ENCODE results near the gene ENG. TPM values are rescaled to one million over a fixed set of nuclear protein-coding genes. Genes with fewer than 3 reads are reported as not detected.

Gene ENG
- total and polyA plus RNA-seq, 2 of the 8 experiments (the other 6 are each of a cell fraction or from before 2014, with no cell fraction given) = 1.8 to 4.4 TPM

DNA sequence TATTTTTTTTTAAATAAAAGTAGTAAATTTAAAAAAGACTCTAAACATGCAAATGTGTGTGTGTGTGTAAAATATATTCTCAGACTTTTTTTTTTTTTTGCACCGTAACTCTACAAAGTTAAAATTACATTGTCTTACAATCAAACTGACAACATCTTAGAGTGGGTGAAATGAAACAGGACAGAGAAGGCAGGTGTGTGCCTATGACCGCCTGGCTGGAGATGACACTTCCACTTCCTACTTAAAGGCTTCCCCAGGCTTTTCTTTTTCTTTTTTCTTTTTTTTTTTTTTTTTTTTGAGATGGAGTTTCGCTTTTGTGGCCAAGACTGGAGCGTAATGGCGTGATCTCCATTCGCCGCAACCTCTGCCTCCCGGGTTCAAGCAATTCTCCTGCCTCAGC, 25.7 kb upstream of the ENG start:
- H2AK5ac ChIP-seq (ENCODE audit: low read depth, low read length) = no peak overlapping the region
- H3K14ac ChIP-seq (ENCODE audit: insufficient read length) = no peak overlapping the region
- no peak overlapping the region for H4K91ac ChIP-seq (replicated peaks; ENCODE audit: insufficient read length, low read length)
- no peak overlapping the region for H2BK20ac ChIP-seq (ENCODE audit: low read length)
- H2BK15ac ChIP-seq (ENCODE audit: low read length) = no peak overlapping the region
- H3K27ac ChIP-seq (ENCODE audit: low read depth, low read length) = no peak overlapping the region
- no peak overlapping the region for H4K5ac ChIP-seq (ENCODE audit: insufficient read length, low read depth, low read length)
- no peak overlapping the region for H3K18ac ChIP-seq (ENCODE audit: extremely low read depth, low read length)
- DNase-seq (ENCODE audit: low read depth in 1 of 2, low spot score in 2 of 2) = no peak
- peaks cover 0 to 1% of the 10 kb centered on the region in 2 experiments for H4K20me1 ChIP-seq (replicated peaks in 1 of 2; ENCODE audit: control insufficient read depth in 1 of 2, insufficient read depth in 2 of 2, low read length in 2 of 2)
- no peak overlapping the region for H2BK120ac ChIP-seq (replicated peaks; ENCODE audit: low read depth, low read length)
- H3K36me3 ChIP-seq (ENCODE audit: control insufficient read depth in 2 of 4, insufficient read depth in 4 of 4, low read length in 3 of 4) = peaks cover 0 to 3% (median 0%) of the 10 kb centered on the region in 4 experiments; a peak in 2 of 8 replicates
- no peak overlapping the region for H3K4me3 ChIP-seq (ENCODE audit: extremely low read depth in 1 of 4, insufficient read depth in 2 of 4, low read depth in 3 of 4, low read length in 4 of 4)
- H3K4me1 ChIP-seq (replicated peaks in 1 of 4; ENCODE audit: control insufficient read depth in 3 of 4, insufficient read depth in 4 of 4, low read length in 3 of 4) = peaks cover 0 to 10% (median 7%) of the 10 kb centered on the region in 4 experiments; a peak in 6 of 7 replicates
- WGBS, 2 experiments (ENCODE audit: extremely low coverage in 1 of 2, insufficient coverage in 1 of 2, insufficient read length in 1 of 2, insufficient replicate concordance in 2 of 2, low coverage in 1 of 2, low lambda C conversion rate in 2 of 2, missing lambda C conversion rate in 1 of 2) = 91% methylated on average over 7 of the region's 8 CpGs; no CpG with 5 or more reads in 1 of the 2 experiments
- no peak overlapping the region for H2AFZ ChIP-seq (ENCODE audit: low read length)
- H3K4ac ChIP-seq (replicated peaks; ENCODE audit: insufficient read length, low read depth, low read length) = no peak overlapping the region
- no peaks in the 10 kb centered on the region for H3K79me1 ChIP-seq (ENCODE audit: low read depth, low read length)
- FAIRE-seq = no peak
- no peak overlapping the region for H3K9ac ChIP-seq (replicated peaks in 1 of 4; ENCODE audit: extremely low read depth in 1 of 4, low read depth in 3 of 4, low read length in 3 of 4)
- no peak overlapping the region for H3K56ac ChIP-seq (replicated peaks; ENCODE audit: insufficient read length, low read depth, low read length)
- H2BK12ac ChIP-seq (ENCODE audit: low read depth, low read length) = no peak overlapping the region
- no peak overlapping the region for H4K8ac ChIP-seq (ENCODE audit: extremely low read depth, insufficient read depth, low read length)
- no peaks in the 10 kb centered on the region for H3K9me3 ChIP-seq (ENCODE audit: insufficient read depth in 2 of 2, low read depth in 1 of 2, low read length in 1 of 2)
- no peaks in the 10 kb centered on the region for H3K79me2 ChIP-seq (ENCODE audit: control insufficient read depth in 1 of 2, insufficient read depth in 2 of 2, low read length in 2 of 2)
- H3K4me2 ChIP-seq (ENCODE audit: insufficient read depth in 1 of 2, low read depth in 2 of 2, low read length in 2 of 2) = no peak overlapping the region
- H2BK5ac ChIP-seq (ENCODE audit: low read depth, low read length) = no peak overlapping the region
- no peaks in the 10 kb centered on the region for H3K27me3 ChIP-seq (replicated peaks in 1 of 4; ENCODE audit: control insufficient read depth in 3 of 4, extremely low read depth in 1 of 4, insufficient read depth in 3 of 4, low read length in 3 of 4)
- ChIA-PET CTCF (ENCODE audit: partially characterized antibody) (interaction anchor here (0.6 to 1.7 kb wide), 2 partner anchors 12 to 76 kb away, joined by 3 to 5 read pairs; no protein-coding TSS in a partner anchor), POLR2A (ENCODE audit: partially characterized antibody) (interaction anchor here (0.6 to 8.6 kb wide), 2 partner anchors 10 to 16 kb away, joined by 3 to 91 read pairs; partner anchors contain the start of gene ST6GALNAC6)
- H3K23me2 ChIP-seq (ENCODE audit: low read depth, low read length) = peaks cover 7% of the 10 kb centered on the region; the same call in 1 of the 2 replicates
- no peak overlapping the region for H3K23ac ChIP-seq (ENCODE audit: insufficient read length)
- TF ChIP-seq SP2 (IDR thresholded peaks at IDR 0.05; ENCODE audit: low read length) = no peak
- TF ChIP-seq POLR2A (IDR thresholded peaks at IDR 0.05; ENCODE audit: control extremely low read depth in 1 of 2, low read depth in 2 of 2, low read length in 2 of 2) = no peak
- TF ChIP-seq TBP (IDR thresholded peaks at IDR 0.05; ENCODE audit: low read depth, low read length) = no peak
- TF ChIP-seq SP4 (IDR thresholded peaks at IDR 0.05; ENCODE audit: low read length) = no peak
- no peak for TF ChIP-seq GABPA (IDR thresholded peaks at IDR 0.05; ENCODE audit: borderline replicate concordance, insufficient read depth, low read length)
- TF ChIP-seq, protein P1, sequence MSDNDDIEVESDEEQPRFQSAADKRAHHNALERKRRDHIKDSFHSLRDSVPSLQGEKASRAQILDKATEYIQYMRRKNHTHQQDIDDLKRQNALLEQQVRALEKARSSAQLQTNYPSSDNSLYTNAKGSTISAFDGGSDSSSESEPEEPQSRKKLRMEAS (IDR thresholded peaks at IDR 0.05) = no peak
- no peak for TF ChIP-seq EP300 (IDR thresholded peaks at IDR 0.05; ENCODE audit: borderline replicate concordance in 1 of 2, low read depth in 2 of 2, low read length in 2 of 2)
- no peak for TF ChIP-seq SAP30 (IDR thresholded peaks at IDR 0.05; ENCODE audit: insufficient read depth, insufficient replicate concordance, low read length)
- no peak for TF ChIP-seq NANOG (IDR thresholded peaks at IDR 0.05; ENCODE audit: insufficient read depth, low read depth, low read length, poor library complexity, severe bottlenecking)
- TF ChIP-seq SIN3A (conservative IDR thresholded peaks at IDR 0.05 in 1 of 2, IDR thresholded peaks at IDR 0.05 in 1 of 2; ENCODE audit: low read depth in 1 of 2, low read length in 2 of 2) = no peak
- no peak for TF ChIP-seq RXRA (IDR thresholded peaks at IDR 0.05; ENCODE audit: insufficient read depth, low read depth, low read length)
- no peak for TF ChIP-seq SIRT6 (IDR thresholded peaks at IDR 0.05; ENCODE audit: low read length)
- TF ChIP-seq TAF7 (optimal IDR thresholded peaks at IDR 0.05; ENCODE audit: borderline replicate concordance, low read depth, low read length) = no peak
- no peak for TF ChIP-seq YY1 (IDR thresholded peaks at IDR 0.05; ENCODE audit: low read depth, low read length)
